Ovary (tissue), 3 donors: ENCODE measurements around the gene FALEC.

Experiments
- EP300 ChIP-seq: sonication (generic); formaldehyde crosslinking; IDR thresholded peaks from one replicate; pipeline ENCODE4 v1.6.1; 2017; ENCODE audit warnings: antibody characterized with exemption
- POLR2A ChIP-seq: fragments of 450-650 bp; IDR thresholded peaks from one replicate; pipeline ENCODE4 v1.6.1; 2017; ENCODE audit warnings: antibody characterized with exemption, mild to moderate bottlenecking, moderate library complexity
- TF ChIP-seq, protein P1 (sequence below), 3 donors: fragments of 450-650 bp in 2 of 3; fragments of 200-600 bp in 1 of 3; IDR thresholded peaks; one replicate each; pipeline versions ENCODE4 v1.5.1 to v1.8.0; 2016 to 2022; ENCODE audit warnings: antibody characterized with exemption in 3 of 3, mild to moderate bottlenecking in 1 of 3
- donor health status: DM: no; HTN: no; CAD: no.

- TF ChIP-seq POLR2A = no peak
- TF ChIP-seq, protein P1, sequence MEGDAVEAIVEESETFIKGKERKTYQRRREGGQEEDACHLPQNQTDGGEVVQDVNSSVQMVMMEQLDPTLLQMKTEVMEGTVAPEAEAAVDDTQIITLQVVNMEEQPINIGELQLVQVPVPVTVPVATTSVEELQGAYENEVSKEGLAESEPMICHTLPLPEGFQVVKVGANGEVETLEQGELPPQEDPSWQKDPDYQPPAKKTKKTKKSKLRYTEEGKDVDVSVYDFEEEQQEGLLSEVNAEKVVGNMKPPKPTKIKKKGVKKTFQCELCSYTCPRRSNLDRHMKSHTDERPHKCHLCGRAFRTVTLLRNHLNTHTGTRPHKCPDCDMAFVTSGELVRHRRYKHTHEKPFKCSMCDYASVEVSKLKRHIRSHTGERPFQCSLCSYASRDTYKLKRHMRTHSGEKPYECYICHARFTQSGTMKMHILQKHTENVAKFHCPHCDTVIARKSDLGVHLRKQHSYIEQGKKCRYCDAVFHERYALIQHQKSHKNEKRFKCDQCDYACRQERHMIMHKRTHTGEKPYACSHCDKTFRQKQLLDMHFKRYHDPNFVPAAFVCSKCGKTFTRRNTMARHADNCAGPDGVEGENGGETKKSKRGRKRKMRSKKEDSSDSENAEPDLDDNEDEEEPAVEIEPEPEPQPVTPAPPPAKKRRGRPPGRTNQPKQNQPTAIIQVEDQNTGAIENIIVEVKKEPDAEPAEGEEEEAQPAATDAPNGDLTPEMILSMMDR (IDR thresholded peaks at IDR 0.05) = no peak
- no peak for TF ChIP-seq EP300
Measured at GRCh38 chr1:150525348-150525747, 9.8 kb downstream of the FALEC start.
